ENCODE results near the gene F2.
"Not testable (repeated sequence)": the region's sequence is repeated elsewhere in the genome, so short reads cannot be mapped to it uniquely, and the experiment has no call there.

Gene F2

GRCh38 chr11:46701078-46701654 lies 17.8 kb upstream of the F2 start:
- FAIRE-seq: no peak
- no peak for DNase-seq (ENCODE audit: insufficient read length, low spot score)
- no peak for TF ChIP-seq CTCF (IDR thresholded peaks at IDR 0.05; ENCODE audit: insufficient read depth, missing control alignments)

- DNase-seq (ENCODE audit: insufficient read length, low spot score): no peak
- TF ChIP-seq CTCF (IDR thresholded peaks at IDR 0.05; ENCODE audit: insufficient read depth, missing control alignments): no peak
- FAIRE-seq: no peak
Measured at GRCh38 chr11:46705070-46705688, 13.8 kb upstream of the F2 start.

GRCh38 chr11:46706886-46707285 lies 12.1 kb upstream of the F2 start:
- FAIRE-seq (no peak), DNase-seq (ENCODE audit: insufficient read length, low spot score) (no peak)
- TF ChIP-seq CTCF (IDR thresholded peaks at IDR 0.05; ENCODE audit: insufficient read depth, missing control alignments): no peak

- FAIRE-seq; DNase-seq (ENCODE audit: insufficient read length, low spot score): not testable (repeated sequence)
Measured at GRCh38 chr11:46709351-46709750, 9.7 kb upstream of the F2 start.

GRCh38 chr11:46710821-46711269 lies 8.2 kb upstream of the F2 start:
- DNase-seq (ENCODE audit: insufficient read length, low spot score) (no peak), FAIRE-seq (no peak)
- no peak for TF ChIP-seq CTCF (IDR thresholded peaks at IDR 0.05; ENCODE audit: insufficient read depth, missing control alignments)

- DNase-seq (ENCODE audit: insufficient read length, low spot score) (no peak), FAIRE-seq (no peak)
- no peak for TF ChIP-seq CTCF (IDR thresholded peaks at IDR 0.05; ENCODE audit: insufficient read depth, missing control alignments)
Measured at GRCh38 chr11:46711303-46711702, 7.7 kb upstream of the F2 start.

GRCh38 chr11:46712874-46713576 lies 6.0 kb upstream of the F2 start:
- TF ChIP-seq CTCF (IDR thresholded peaks at IDR 0.05; ENCODE audit: insufficient read depth, missing control alignments): no peak
- no peak for DNase-seq (ENCODE audit: insufficient read length, low spot score)
- FAIRE-seq: no peak

GRCh38 chr11:46717825-46718154 lies 1.2 kb upstream of the F2 start:
- not testable (repeated sequence) for FAIRE-seq; DNase-seq (ENCODE audit: insufficient read length, low spot score)

All from D721Med (cell line).